WTC11 (cell line): ENCODE results near the gene PON3. TPM values are rescaled to one million over a fixed set of nuclear protein-coding genes. Genes with fewer than 3 reads are reported as not detected.

Source experiments
- ATAC-seq: fragments of 200-7000 bp; cut with Tn5 transposase; 2 replicates; pipeline ENCODE4 v1.10.0; 2021; ENCODE audit warnings: mild to moderate bottlenecking, moderate library complexity
- CTCF ChIA-PET: fragments of 300-600 bp; sonication (Branson Sonifier 250); formaldehyde crosslinking; loops from one replicate; lab custom pipeline; 2021; ENCODE audit warnings: antibody characterized with exemption; lab: Charles Lee
- POLR2A ChIA-PET: fragments of 350-600 bp; sonication (Branson Sonifier 250); formaldehyde crosslinking; loops from one replicate; lab custom pipeline; 2021; ENCODE audit warnings: antibody characterized with exemption; lab: Charles Lee
- DNase-seq: peaks from one replicate; pipeline ENCODE4 v3.0.0; 2021; ENCODE audit warnings: low spot score
- H3K27ac Mint-ChIP-seq: 2 replicates; pipeline ENCODE4 v1.8.0; 2021; ENCODE audit warnings: mixed read lengths
- H3K27me3 Mint-ChIP-seq: 2 replicates; pipeline ENCODE4 v1.8.0; 2021; ENCODE audit warnings: low read depth, mild to moderate bottlenecking, moderate library complexity, mixed read lengths
- H3K36me3 Mint-ChIP-seq: 2 replicates; pipeline ENCODE4 v1.8.0; 2021; ENCODE audit warnings: mixed read lengths
- H3K4me1 Mint-ChIP-seq: 2 replicates; pipeline ENCODE4 v1.8.0; 2022; ENCODE audit warnings: mixed read lengths
- H3K4me3 Mint-ChIP-seq: 2 replicates; pipeline ENCODE4 v1.8.0; 2021; ENCODE audit warnings: mild to moderate bottlenecking, moderate library complexity, mixed read lengths
- H3K9me3 Mint-ChIP-seq: 2 replicates; pipeline ENCODE4 v1.8.0; 2021; ENCODE audit warnings: mixed read lengths
- CREM ChIP-seq: sonication (generic); formaldehyde crosslinking; IDR thresholded peaks from 2 replicates; pipeline ENCODE4 v1.8.1; 2022; ENCODE audit warnings: mild to moderate bottlenecking, missing genetic modification reagents, moderate library complexity
- E2F5 ChIP-seq: sonication (generic); formaldehyde crosslinking; IDR thresholded peaks from 2 replicates; pipeline ENCODE4 v1.8.1; 2022; ENCODE audit warnings: mild to moderate bottlenecking, moderate library complexity, missing genetic modification reagents
- GABPB1 ChIP-seq: sonication (generic); formaldehyde crosslinking; IDR thresholded peaks from 2 replicates; pipeline ENCODE4 v1.8.1; 2023; ENCODE audit warnings: mild to moderate bottlenecking, missing genetic modification reagents
- HMGA2 ChIP-seq: fragments of 250-450 bp; sonication (Bioruptor Pico); IDR thresholded peaks from 2 replicates; pipeline ENCODE4 v1.4.0; 2021; ENCODE audit warnings: mild to moderate bottlenecking, moderate library complexity
- HMGXB4 ChIP-seq: sonication (generic); formaldehyde crosslinking; IDR thresholded peaks from 2 replicates; pipeline ENCODE4 v1.8.1; 2023; ENCODE audit warnings: mild to moderate bottlenecking, moderate library complexity, missing genetic modification reagents
- PREB ChIP-seq: sonication (generic); formaldehyde crosslinking; IDR thresholded peaks from 2 replicates; pipeline ENCODE4 v1.8.1; 2022; ENCODE audit warnings: mild to moderate bottlenecking, missing genetic modification reagents, moderate library complexity, borderline replicate concordance
- RELA ChIP-seq: sonication (generic); formaldehyde crosslinking; IDR thresholded peaks from 2 replicates; pipeline ENCODE4 v1.8.1; 2022; ENCODE audit warnings: missing genetic modification reagents, mild to moderate bottlenecking, borderline replicate concordance
- RORB ChIP-seq: fragments of 250-450 bp; sonication (Bioruptor Pico); IDR thresholded peaks from 2 replicates; pipeline ENCODE4 v1.9.0; 2021; ENCODE audit warnings: mild to moderate bottlenecking
- ZNF121 ChIP-seq: sonication (generic); formaldehyde crosslinking; IDR thresholded peaks from 2 replicates; pipeline ENCODE4 v1.8.0; 2023; ENCODE audit warnings: missing genetic modification reagents
- ZNF232 ChIP-seq: sonication (generic); formaldehyde crosslinking; IDR thresholded peaks from 2 replicates; pipeline ENCODE4 v1.8.0; 2022; ENCODE audit warnings: mild to moderate bottlenecking, missing genetic modification reagents
- ZNF423 ChIP-seq: fragments of 250-450 bp; sonication (Bioruptor Pico); IDR thresholded peaks from 2 replicates; pipeline ENCODE4 v2.1.2; 2022; ENCODE audit warnings: mild to moderate bottlenecking, moderate library complexity
- total RNA-seq: library from RNA; stranded (reverse); gene quantifications from 3 replicates; pipeline ENCODE4 v1.2.3, GENCODE V29; 2021
- TF ChIP-seq, protein P1 (sequence below): sonication (generic); formaldehyde crosslinking; conservative IDR thresholded peaks from 2 replicates; pipeline ENCODE4 v1.8.1; 2023; ENCODE audit warnings: mild to moderate bottlenecking, low read depth, missing genetic modification reagents, moderate library complexity
- TF ChIP-seq, protein P2 (sequence below): sonication (generic); formaldehyde crosslinking; IDR thresholded peaks from 2 replicates; pipeline ENCODE4 v1.8.0; 2022; ENCODE audit warnings: mild to moderate bottlenecking, missing genetic modification reagents

Gene PON3
- total RNA-seq, 1 experiment from 2014 or later, result 0.42 TPM

- TF ChIP-seq, protein P1, sequence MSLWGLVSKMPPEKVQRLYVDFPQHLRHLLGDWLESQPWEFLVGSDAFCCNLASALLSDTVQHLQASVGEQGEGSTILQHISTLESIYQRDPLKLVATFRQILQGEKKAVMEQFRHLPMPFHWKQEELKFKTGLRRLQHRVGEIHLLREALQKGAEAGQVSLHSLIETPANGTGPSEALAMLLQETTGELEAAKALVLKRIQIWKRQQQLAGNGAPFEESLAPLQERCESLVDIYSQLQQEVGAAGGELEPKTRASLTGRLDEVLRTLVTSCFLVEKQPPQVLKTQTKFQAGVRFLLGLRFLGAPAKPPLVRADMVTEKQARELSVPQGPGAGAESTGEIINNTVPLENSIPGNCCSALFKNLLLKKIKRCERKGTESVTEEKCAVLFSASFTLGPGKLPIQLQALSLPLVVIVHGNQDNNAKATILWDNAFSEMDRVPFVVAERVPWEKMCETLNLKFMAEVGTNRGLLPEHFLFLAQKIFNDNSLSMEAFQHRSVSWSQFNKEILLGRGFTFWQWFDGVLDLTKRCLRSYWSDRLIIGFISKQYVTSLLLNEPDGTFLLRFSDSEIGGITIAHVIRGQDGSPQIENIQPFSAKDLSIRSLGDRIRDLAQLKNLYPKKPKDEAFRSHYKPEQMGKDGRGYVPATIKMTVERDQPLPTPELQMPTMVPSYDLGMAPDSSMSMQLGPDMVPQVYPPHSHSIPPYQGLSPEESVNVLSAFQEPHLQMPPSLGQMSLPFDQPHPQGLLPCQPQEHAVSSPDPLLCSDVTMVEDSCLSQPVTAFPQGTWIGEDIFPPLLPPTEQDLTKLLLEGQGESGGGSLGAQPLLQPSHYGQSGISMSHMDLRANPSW (CRISPR knock-in tag), result no peak
- TF ChIP-seq E2F5, result no peak
- TF ChIP-seq, all 79 proteins: peak for 0
Measured at GRCh38 chr7:95444796-95445195, 48.6 kb upstream of the PON3 start (continued).

DNA sequence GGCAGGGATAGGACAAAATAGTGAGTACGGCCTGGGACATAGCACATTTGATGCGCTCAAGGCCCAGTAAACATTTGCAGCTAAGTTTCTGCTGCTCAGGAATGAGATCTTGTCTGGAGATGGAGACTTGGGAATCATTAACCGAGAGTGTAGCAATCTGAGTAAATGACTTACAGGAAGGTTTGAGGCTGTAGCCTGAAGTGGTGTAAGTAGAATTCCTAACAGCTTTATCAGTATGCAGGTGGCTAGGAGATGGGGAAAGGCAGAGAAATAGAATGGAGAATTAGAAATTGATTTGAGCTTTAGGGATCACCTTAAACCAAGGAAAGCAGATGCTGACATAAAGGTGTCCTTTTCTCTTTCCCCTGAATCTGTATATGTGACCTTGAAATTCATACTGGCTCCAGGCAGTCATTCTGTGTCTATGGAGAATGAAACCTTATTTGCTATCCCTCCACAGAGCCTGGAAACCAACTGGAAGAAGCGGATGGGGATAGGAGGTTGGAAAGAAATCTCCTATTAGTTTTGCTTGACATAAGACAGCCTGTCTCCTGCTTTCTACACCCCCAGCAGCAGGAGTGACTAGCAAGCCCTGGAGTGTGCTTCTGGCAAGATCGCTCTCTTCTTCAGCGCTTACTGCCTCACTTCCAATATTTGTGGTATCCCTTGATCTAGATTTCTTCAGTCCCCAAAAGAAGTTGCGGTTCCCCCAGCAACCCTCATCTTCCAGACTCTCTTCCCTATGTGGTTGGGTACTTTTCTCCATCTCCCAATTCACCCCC is 45.1 kb upstream of the PON3 start:
- TF ChIP-seq GABPB1 (CRISPR knock-in tag), result peak; percentile 44; the same call in 1 of the 2 replicates
- no peak for TF ChIP-seq HMGXB4 (CRISPR knock-in tag)
- TF ChIP-seq, all 79 proteins: peak for 1
- Mint-ChIP-seq H3K9me3 (no peaks in the 10 kb centered on the region), H3K27me3 (no peaks in the 10 kb centered on the region), H3K27ac (no peak overlapping the region), H3K4me3 (no peak overlapping the region), H3K4me1 (no peaks in the 10 kb centered on the region), H3K36me3 (no peaks in the 10 kb centered on the region)
- DNase-seq, result no peak
- POLR2A ChIA-PET, result no interaction called here
- no peak for ATAC-seq
- CTCF ChIA-PET, result interaction anchor here (1.3 kb wide), 1 partner anchor 45 kb away, joined by 5 read pairs; the partner anchor contains the start of gene PON3

- CTCF ChIA-PET, result interaction anchor here (1.3 kb wide), 1 partner anchor 44 kb away, joined by 5 read pairs; the partner anchor contains the start of gene PON3
- no peak for ATAC-seq
- no peaks in the 10 kb centered on the region for H3K36me3 Mint-ChIP-seq
- DNase-seq, result no peak
- no peaks in the 10 kb centered on the region for H3K4me1 Mint-ChIP-seq
- no peak for TF ChIP-seq RELA (CRISPR knock-in tag)
- peak; percentile 94 for TF ChIP-seq GABPB1 (CRISPR knock-in tag)
- no peaks in the 10 kb centered on the region for H3K9me3 Mint-ChIP-seq
- H3K27me3 Mint-ChIP-seq, result no peaks in the 10 kb centered on the region
- POLR2A ChIA-PET, result no interaction called here
- no peak overlapping the region for H3K4me3 Mint-ChIP-seq
- no peak overlapping the region for H3K27ac Mint-ChIP-seq
Measured at GRCh38 chr7:95440394-95441038, 44.3 kb upstream of the PON3 start.

DNA sequence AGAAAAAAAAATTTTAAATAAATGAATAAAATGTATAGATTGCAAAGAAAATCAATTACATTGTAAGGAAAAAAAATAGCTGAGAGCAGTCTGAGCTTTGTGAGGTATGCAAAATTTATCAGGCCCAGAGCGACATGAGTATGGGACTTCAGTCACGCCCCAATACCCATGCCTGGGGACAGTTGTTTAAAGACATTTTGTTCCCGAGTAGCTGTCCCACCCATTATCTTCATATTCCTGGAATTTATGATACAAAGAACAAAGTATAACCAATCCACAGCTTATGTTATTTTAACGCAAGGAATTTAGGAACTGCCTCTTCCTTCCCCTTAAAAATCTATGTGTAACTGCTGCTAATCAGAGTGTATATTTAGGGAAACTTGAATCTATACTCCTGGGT is 40.2 kb upstream of the PON3 start:
- TF ChIP-seq GABPB1 (CRISPR knock-in tag), result no peak
- TF ChIP-seq RORB, result no peak
- no peak for TF ChIP-seq HMGA2
- no peak for TF ChIP-seq ZNF423 (CRISPR knock-in tag)
- TF ChIP-seq CREM (CRISPR knock-in tag), result no peak
- TF ChIP-seq ZNF121 (CRISPR knock-in tag), result no peak
- TF ChIP-seq, protein P2, sequence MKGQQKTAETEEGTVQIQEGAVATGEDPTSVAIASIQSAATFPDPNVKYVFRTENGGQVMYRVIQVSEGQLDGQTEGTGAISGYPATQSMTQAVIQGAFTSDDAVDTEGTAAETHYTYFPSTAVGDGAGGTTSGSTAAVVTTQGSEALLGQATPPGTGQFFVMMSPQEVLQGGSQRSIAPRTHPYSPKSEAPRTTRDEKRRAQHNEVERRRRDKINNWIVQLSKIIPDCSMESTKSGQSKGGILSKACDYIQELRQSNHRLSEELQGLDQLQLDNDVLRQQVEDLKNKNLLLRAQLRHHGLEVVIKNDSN (CRISPR knock-in tag), result no peak
- TF ChIP-seq PREB (CRISPR knock-in tag), result no peak
- TF ChIP-seq ZNF232 (CRISPR knock-in tag), result no peak
- TF ChIP-seq, all 79 proteins: peak for 0
- Mint-ChIP-seq H3K4me1 (peaks cover 7% of the 10 kb centered on the region), H3K27me3 (no peaks in the 10 kb centered on the region), H3K36me3 (no peaks in the 10 kb centered on the region), H3K4me3 (no peak overlapping the region), H3K9me3 (no peaks in the 10 kb centered on the region), H3K27ac (no peak overlapping the region)
- CTCF ChIA-PET, result no interaction called here
- DNase-seq, result no peak
- no peak for ATAC-seq
- POLR2A ChIA-PET, result no interaction called here
